HepG2 (cell line): ENCODE results near the gene CENATAC. TPM values are rescaled to one million over a fixed set of nuclear protein-coding genes. Genes with fewer than 3 reads are reported as not detected.

Experiments
- CBX5 ChIP-seq: sonication (generic); formaldehyde crosslinking; IDR thresholded peaks from 2 replicates; pipeline ENCODE4 v1.4.0; 2020; ENCODE audit warnings: missing genetic modification reagents, borderline replicate concordance
- FOXK2 ChIP-seq: fragments of 450-650 bp; IDR thresholded peaks from 2 replicates; pipeline ENCODE4 v1.6.1; 2016
- PHF5A ChIP-seq: IDR thresholded peaks from one replicate; pipeline ENCODE4 v1.6.1; 2018; ENCODE audit warnings: low read depth, missing genetic modification reagents; ENCODE audit not compliant: unreplicated experiment
- PTBP1 ChIP-seq: fragments of 200-400 bp; formaldehyde crosslinking; IDR thresholded peaks from 2 replicates; pipeline ENCODE4 v1.6.1; 2018; ENCODE audit warnings: low read length, low read depth; ENCODE audit not compliant: poor library complexity, severe bottlenecking
- SMC3 ChIP-seq: IDR thresholded peaks from 2 replicates; pipeline ENCODE4 v1.6.1; 2011; ENCODE audit warnings: low read length, improper control_type of control experiment
- SNRNP70 ChIP-seq: fragments of 200-400 bp; formaldehyde crosslinking; IDR thresholded peaks from 2 replicates; pipeline ENCODE4 v1.6.1; 2017; ENCODE audit warnings: mild to moderate bottlenecking, low read depth, low read length, moderate library complexity
- SP5 ChIP-seq: IDR thresholded peaks from 2 replicates; pipeline ENCODE4 v1.6.1; 2016; ENCODE audit warnings: low read depth, borderline replicate concordance
- TCF7L2 ChIP-seq: IDR thresholded peaks from 2 replicates; pipeline ENCODE4 v1.6.1; 2011; ENCODE audit warnings: mild to moderate bottlenecking, low read depth, low read length, moderate library complexity
- ZNF232 ChIP-seq: sonication (generic); formaldehyde crosslinking; IDR thresholded peaks from 2 replicates; pipeline ENCODE4 v1.4.0; 2020; ENCODE audit warnings: missing genetic modification reagents, borderline replicate concordance
- ZNF614 ChIP-seq: IDR thresholded peaks from 2 replicates; pipeline ENCODE4 v1.6.1; 2018; ENCODE audit warnings: missing biosample characterization, missing genetic modification reagents, inconsistent platforms, borderline replicate concordance
- ZSCAN30 ChIP-seq: sonication (generic); formaldehyde crosslinking; IDR thresholded peaks from 2 replicates; pipeline ENCODE4 v1.5.0; 2020; ENCODE audit warnings: mild to moderate bottlenecking, missing genetic modification reagents
- polyA plus RNA-seq, 8 experiments: library from polyadenylated mRNA; depleted of rRNA in 3 of 8; stranded (reverse) in 7 of 8; unstranded in 1 of 8; fragments of >200 nt; fragmentation: Illumina TruSeq in 4 of 8; extraction: Trizol in 4 of 8; gene quantifications; 2 replicates each; pipeline versions ENCODE4 v1.2.1 to v1.2.3, GENCODE V29; 2011 to 2016; ENCODE audit warnings: low read depth in 4 of 8, missing spikeins in 1 of 8, mixed read lengths in 1 of 8; ENCODE audit not compliant: insufficient read depth in 1 of 8
- total RNA-seq, 5 experiments: library from RNA; depleted of rRNA; stranded (reverse); fragments of >200 nt; fragmentation: Illumina TruSeq; extraction: Trizol; gene quantifications; 2 replicates each; pipeline ENCODE4 v1.2.3, GENCODE V29; 2016; ENCODE audit warnings: low read depth in 1 of 5
- TF ChIP-seq, protein P1 (sequence below): sonication (generic); formaldehyde crosslinking; IDR thresholded peaks from 2 replicates; pipeline ENCODE4 v1.4.0; 2020; ENCODE audit warnings: low read depth, missing genetic modification reagents
- TF ChIP-seq, protein P2 (sequence below): IDR thresholded peaks from 2 replicates; pipeline ENCODE4 v1.6.1; 2016; ENCODE audit warnings: missing compliant biosample characterization, missing genetic modification reagents, borderline replicate concordance
- TF ChIP-seq, protein P3 (sequence below): IDR thresholded peaks from 2 replicates; pipeline ENCODE4 v1.6.1; 2018; ENCODE audit warnings: missing genetic modification reagents, mild to moderate bottlenecking, missing compliant biosample characterization
- TF ChIP-seq, protein P4 (sequence below): sonication (generic); formaldehyde crosslinking; IDR thresholded peaks from 2 replicates; pipeline ENCODE4 v1.5.0; 2020; ENCODE audit warnings: mild to moderate bottlenecking, missing genetic modification reagents
- TF ChIP-seq, protein P5 (sequence below): sonication (generic); formaldehyde crosslinking; IDR thresholded peaks from 2 replicates; pipeline ENCODE4 v1.4.0; 2020; ENCODE audit warnings: mild to moderate bottlenecking, low read depth, missing genetic modification reagents
- TF ChIP-seq, protein P6 (sequence below): sonication (generic); formaldehyde crosslinking; IDR thresholded peaks from 2 replicates; pipeline ENCODE4 v1.8.1; 2023; ENCODE audit warnings: mild to moderate bottlenecking, inconsistent platforms, moderate library complexity, missing genetic modification reagents, borderline replicate concordance

Gene CENATAC
- total and polyA plus RNA-seq, 2 of the 13 experiments (the other 11 are each of a cell fraction or from before 2014, with no cell fraction given) = 21.7 to 25.0 TPM

DNA sequence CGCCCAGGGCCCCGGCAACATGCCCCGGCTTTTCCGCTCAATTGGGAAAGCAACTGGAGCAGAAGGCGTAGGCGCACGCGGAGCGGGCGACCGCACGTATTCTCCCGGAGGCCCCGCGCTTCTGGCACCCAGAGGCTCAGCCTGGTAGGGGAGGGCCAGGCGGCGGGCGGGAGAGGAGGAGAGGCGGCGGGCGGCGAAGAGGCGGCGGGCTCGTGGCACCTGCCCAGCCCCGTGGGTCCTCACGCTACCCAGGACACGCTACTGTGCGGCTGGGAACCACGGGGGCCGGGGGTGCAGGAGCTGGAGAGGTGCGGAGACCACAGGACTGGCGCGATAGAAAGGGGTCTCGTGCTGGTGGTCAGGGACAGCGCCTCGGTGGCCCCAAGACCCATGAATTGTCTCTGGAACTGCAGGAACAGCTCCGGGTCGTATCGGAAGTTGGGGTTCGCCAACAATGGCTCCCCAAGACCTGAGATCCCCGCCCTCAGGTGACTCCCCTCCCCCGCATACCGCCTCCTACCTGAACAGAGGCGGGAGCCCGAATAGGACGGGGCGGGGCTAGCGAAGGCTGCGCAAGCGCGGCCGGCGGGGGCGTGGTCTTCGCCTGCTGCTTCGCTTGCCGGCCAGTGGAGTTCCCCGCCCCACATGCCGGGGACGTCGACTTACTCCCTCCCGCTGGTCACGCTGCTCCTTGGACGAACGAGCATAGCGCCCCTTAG lies 32.5 kb downstream of the CENATAC start, which contains the start of gene SLC37A4 (continued):
- TF ChIP-seq, protein P1, sequence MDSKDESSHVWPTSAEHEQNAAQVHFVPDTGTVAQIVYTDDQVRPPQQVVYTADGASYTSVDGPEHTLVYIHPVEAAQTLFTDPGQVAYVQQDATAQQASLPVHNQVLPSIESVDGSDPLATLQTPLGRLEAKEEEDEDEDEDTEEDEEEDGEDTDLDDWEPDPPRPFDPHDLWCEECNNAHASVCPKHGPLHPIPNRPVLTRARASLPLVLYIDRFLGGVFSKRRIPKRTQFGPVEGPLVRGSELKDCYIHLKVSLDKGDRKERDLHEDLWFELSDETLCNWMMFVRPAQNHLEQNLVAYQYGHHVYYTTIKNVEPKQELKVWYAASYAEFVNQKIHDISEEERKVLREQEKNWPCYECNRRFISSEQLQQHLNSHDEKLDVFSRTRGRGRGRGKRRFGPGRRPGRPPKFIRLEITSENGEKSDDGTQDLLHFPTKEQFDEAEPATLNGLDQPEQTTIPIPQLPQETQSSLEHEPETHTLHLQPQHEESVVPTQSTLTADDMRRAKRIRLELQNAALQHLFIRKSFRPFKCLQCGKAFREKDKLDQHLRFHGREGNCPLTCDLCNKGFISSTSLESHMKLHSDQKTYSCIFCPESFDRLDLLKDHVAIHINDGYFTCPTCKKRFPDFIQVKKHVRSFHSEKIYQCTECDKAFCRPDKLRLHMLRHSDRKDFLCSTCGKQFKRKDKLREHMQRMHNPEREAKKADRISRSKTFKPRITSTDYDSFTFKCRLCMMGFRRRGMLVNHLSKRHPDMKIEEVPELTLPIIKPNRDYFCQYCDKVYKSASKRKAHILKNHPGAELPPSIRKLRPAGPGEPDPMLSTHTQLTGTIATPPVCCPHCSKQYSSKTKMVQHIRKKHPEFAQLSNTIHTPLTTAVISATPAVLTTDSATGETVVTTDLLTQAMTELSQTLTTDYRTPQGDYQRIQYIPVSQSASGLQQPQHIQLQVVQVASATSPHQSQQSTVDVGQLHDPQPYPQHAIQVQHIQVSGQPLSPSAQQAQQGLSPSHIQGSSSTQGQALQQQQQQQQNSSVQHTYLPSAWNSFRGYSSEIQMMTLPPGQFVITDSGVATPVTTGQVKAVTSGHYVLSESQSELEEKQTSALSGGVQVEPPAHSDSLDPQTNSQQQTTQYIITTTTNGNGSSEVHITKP (CRISPR knock-in tag) = peak; percentile 61
- TF ChIP-seq, protein P2, sequence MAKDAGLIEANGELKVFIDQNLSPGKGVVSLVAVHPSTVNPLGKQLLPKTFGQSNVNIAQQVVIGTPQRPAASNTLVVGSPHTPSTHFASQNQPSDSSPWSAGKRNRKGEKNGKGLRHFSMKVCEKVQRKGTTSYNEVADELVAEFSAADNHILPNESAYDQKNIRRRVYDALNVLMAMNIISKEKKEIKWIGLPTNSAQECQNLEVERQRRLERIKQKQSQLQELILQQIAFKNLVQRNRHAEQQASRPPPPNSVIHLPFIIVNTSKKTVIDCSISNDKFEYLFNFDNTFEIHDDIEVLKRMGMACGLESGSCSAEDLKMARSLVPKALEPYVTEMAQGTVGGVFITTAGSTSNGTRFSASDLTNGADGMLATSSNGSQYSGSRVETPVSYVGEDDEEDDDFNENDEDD (CRISPR knock-in tag) = peak; percentile 98
- TF ChIP-seq, protein P3, sequence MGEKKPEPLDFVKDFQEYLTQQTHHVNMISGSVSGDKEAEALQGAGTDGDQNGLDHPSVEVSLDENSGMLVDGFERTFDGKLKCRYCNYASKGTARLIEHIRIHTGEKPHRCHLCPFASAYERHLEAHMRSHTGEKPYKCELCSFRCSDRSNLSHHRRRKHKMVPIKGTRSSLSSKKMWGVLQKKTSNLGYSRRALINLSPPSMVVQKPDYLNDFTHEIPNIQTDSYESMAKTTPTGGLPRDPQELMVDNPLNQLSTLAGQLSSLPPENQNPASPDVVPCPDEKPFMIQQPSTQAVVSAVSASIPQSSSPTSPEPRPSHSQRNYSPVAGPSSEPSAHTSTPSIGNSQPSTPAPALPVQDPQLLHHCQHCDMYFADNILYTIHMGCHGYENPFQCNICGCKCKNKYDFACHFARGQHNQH (CRISPR knock-in tag) = peak; percentile 81; the same call in 1 of the 2 replicates
- TF ChIP-seq SMC3 (no peak), TCF7L2 (no peak), CBX5 (CRISPR knock-in tag) (peak; percentile 77; the same call in 1 of the 2 replicates), SP5 (CRISPR knock-in tag) (peak; percentile 86; the same call in 1 of the 2 replicates), PTBP1 (no peak), ZNF614 (CRISPR knock-in tag) (peak; percentile 89), SNRNP70 (no peak), FOXK2 (no peak), PHF5A (CRISPR knock-in tag) (no peak), ZNF232 (CRISPR knock-in tag) (peak; percentile 83), ZSCAN30 (CRISPR knock-in tag) (peak; percentile 9; the same call in 1 of the 2 replicates)
- TF ChIP-seq, protein P4, sequence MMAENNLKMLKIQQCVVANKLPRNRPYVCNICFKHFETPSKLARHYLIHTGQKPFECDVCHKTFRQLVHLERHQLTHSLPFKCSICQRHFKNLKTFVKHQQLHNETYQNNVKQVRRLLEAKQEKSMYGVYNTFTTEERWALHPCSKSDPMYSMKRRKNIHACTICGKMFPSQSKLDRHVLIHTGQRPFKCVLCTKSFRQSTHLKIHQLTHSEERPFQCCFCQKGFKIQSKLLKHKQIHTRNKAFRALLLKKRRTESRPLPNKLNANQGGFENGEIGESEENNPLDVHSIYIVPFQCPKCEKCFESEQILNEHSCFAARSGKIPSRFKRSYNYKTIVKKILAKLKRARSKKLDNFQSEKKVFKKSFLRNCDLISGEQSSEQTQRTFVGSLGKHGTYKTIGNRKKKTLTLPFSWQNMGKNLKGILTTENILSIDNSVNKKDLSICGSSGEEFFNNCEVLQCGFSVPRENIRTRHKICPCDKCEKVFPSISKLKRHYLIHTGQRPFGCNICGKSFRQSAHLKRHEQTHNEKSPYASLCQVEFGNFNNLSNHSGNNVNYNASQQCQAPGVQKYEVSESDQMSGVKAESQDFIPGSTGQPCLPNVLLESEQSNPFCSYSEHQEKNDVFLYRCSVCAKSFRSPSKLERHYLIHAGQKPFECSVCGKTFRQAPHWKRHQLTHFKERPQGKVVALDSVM (CRISPR knock-in tag) = no peak
- TF ChIP-seq, protein P5, sequence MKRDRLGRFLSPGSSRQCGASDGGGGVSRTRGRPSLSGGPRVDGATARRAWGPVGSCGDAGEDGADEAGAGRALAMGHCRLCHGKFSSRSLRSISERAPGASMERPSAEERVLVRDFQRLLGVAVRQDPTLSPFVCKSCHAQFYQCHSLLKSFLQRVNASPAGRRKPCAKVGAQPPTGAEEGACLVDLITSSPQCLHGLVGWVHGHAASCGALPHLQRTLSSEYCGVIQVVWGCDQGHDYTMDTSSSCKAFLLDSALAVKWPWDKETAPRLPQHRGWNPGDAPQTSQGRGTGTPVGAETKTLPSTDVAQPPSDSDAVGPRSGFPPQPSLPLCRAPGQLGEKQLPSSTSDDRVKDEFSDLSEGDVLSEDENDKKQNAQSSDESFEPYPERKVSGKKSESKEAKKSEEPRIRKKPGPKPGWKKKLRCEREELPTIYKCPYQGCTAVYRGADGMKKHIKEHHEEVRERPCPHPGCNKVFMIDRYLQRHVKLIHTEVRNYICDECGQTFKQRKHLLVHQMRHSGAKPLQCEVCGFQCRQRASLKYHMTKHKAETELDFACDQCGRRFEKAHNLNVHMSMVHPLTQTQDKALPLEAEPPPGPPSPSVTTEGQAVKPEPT (CRISPR knock-in tag) = peak; percentile 81
- TF ChIP-seq, protein P6, sequence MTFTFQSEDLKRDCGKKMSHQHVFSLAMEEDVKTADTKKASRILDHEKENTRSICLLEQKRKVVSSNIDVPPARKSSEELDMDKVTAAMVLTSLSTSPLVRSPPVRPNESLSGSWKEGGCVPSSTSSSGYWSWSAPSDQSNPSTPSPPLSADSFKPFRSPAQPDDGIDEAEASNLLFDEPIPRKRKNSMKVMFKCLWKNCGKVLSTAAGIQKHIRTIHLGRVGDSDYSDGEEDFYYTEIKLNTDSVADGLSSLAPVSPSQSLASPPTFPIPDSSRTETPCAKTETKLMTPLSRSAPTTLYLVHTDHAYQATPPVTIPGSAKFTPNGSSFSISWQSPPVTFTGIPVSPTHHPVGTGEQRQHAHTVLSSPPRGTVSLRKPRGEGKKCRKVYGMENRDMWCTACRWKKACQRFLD (CRISPR knock-in tag) = 0 out of 2 replicates have a peak, but pooled peaks have one; percentile 36
